ENCODE measurements around the gene U2SURP.

- no peak for TF ChIP-seq EZH2 (IDR thresholded peaks at IDR 0.05; ENCODE audit: borderline replicate concordance)
- no peak for TF ChIP-seq CTCF (IDR thresholded peaks at IDR 0.05; ENCODE audit: poor library complexity)
- no peak for TF ChIP-seq EZH2phosphoT487 (IDR thresholded peaks at IDR 0.05; ENCODE audit: low read depth, severe bottlenecking, unreplicated experiment)
These were observed 38.7 kb upstream of the U2SURP start for GRCh38 chr3:142962520-142963233.

Data from hepatocyte (in vitro differentiated cells).